H9 (cell line): ENCODE measurements around the gene NLRP5. TPM values are rescaled to one million over a fixed set of nuclear protein-coding genes. Genes with fewer than 3 reads are reported as not detected.

Source experiments
- DNase-seq: peaks from one replicate; pipeline ENCODE4 v3.0.0-alpha.2; 2017
- H2AFZ ChIP-seq: one replicate; pipeline ENCODE4 v1.6.1; 2013; ENCODE audit warnings: mild to moderate bottlenecking, low read length, control low read depth, moderate library complexity
- H2AK5ac ChIP-seq: 2 replicates; pipeline ENCODE4 v1.6.1; 2013; ENCODE audit warnings: low read length, control low read depth, mixed read lengths; ENCODE audit not compliant: insufficient read length
- H2BK120ac ChIP-seq: one replicate; pipeline ENCODE4 v1.6.1; 2013; ENCODE audit warnings: low read depth, mild to moderate bottlenecking, low read length, control low read depth, inconsistent platforms; ENCODE audit not compliant: poor library complexity, severe bottlenecking
- H2BK12ac ChIP-seq: 2 replicates; pipeline ENCODE4 v1.6.1; 2013; ENCODE audit warnings: low read length, control low read depth, mixed read lengths, low read depth; ENCODE audit not compliant: insufficient read length
- H2BK15ac ChIP-seq: 2 replicates; pipeline ENCODE4 v1.6.1; 2013; ENCODE audit warnings: low read depth, low read length, control low read depth
- H2BK20ac ChIP-seq: one replicate; pipeline ENCODE4 v1.6.1; 2013; ENCODE audit warnings: low read depth, mild to moderate bottlenecking, low read length, control low read depth, inconsistent platforms; ENCODE audit not compliant: poor library complexity, severe bottlenecking
- H2BK5ac ChIP-seq: 2 replicates; pipeline ENCODE4 v1.6.1; 2013; ENCODE audit warnings: low read length, control low read depth, mixed read lengths; ENCODE audit not compliant: insufficient read length
- H3K14ac ChIP-seq: 2 replicates; pipeline ENCODE4 v1.6.1; 2013; ENCODE audit warnings: low read length, control low read depth; ENCODE audit not compliant: insufficient read depth
- H3K18ac ChIP-seq: 2 replicates; pipeline ENCODE4 v1.6.1; 2013; ENCODE audit warnings: low read depth, mild to moderate bottlenecking, mixed read lengths, low read length, control low read depth; ENCODE audit not compliant: insufficient read length
- H3K23ac ChIP-seq: 2 replicates; pipeline ENCODE4 v1.6.1; 2013; ENCODE audit warnings: low read length, control low read depth, mixed read lengths, low read depth; ENCODE audit not compliant: insufficient read length
- H3K23me2 ChIP-seq: 2 replicates; pipeline ENCODE4 v1.6.1; 2013; ENCODE audit warnings: low read depth, mild to moderate bottlenecking, mixed read lengths, low read length, control low read depth; ENCODE audit not compliant: insufficient read length, poor library complexity, severe bottlenecking
- H3K27ac ChIP-seq: 2 replicates; pipeline ENCODE4 v1.5.1; 2013; ENCODE audit warnings: low read length, control low read depth, mixed read lengths, low read depth; ENCODE audit not compliant: insufficient read length
- H3K27me3 ChIP-seq: 2 replicates; pipeline ENCODE4 v1.6.1; 2013; ENCODE audit warnings: low read length, control low read depth, inconsistent platforms; ENCODE audit not compliant: insufficient read depth
- H3K4ac ChIP-seq: 2 replicates; pipeline ENCODE4 v1.6.1; 2013; ENCODE audit warnings: low read depth, mild to moderate bottlenecking, control low read depth, inconsistent platforms, low read length, moderate library complexity
- H3K4me1 ChIP-seq: 2 replicates; pipeline ENCODE4 v1.6.1; 2013; ENCODE audit warnings: low read length, control low read depth, inconsistent platforms; ENCODE audit not compliant: insufficient read depth
- H3K4me2 ChIP-seq: 2 replicates; pipeline ENCODE4 v1.6.1; 2013; ENCODE audit warnings: low read length, control low read depth, mixed read lengths; ENCODE audit not compliant: insufficient read length, insufficient read depth
- H3K56ac ChIP-seq: 2 replicates; pipeline ENCODE4 v1.6.1; 2013; ENCODE audit warnings: low read depth, mild to moderate bottlenecking, mixed read lengths, low read length, control low read depth; ENCODE audit not compliant: insufficient read length
- H3K79me1 ChIP-seq: 2 replicates; pipeline ENCODE4 v1.6.1; 2013; ENCODE audit warnings: low read depth, mild to moderate bottlenecking, moderate library complexity, low read length, control low read depth, inconsistent platforms; ENCODE audit not compliant: insufficient read depth, poor library complexity, severe bottlenecking
- H3K79me2 ChIP-seq: 2 replicates; pipeline ENCODE4 v1.6.1; 2013; ENCODE audit warnings: low read length, control low read depth, inconsistent platforms; ENCODE audit not compliant: insufficient read depth
- H3K9ac ChIP-seq: 2 replicates; pipeline ENCODE4 v1.6.1; 2013; ENCODE audit warnings: low read length, control low read depth, mixed read lengths; ENCODE audit not compliant: insufficient read length; ENCODE audit errors: extremely low read depth
- H3K9me3 ChIP-seq: one replicate; pipeline ENCODE4 v1.6.1; 2013; ENCODE audit warnings: low read depth, low read length, inconsistent platforms; ENCODE audit not compliant: control insufficient read depth
- H3T11ph ChIP-seq: one replicate; pipeline ENCODE4 v1.6.1; 2013; ENCODE audit warnings: mild to moderate bottlenecking, low read length, control low read depth, inconsistent platforms
- H4K20me1 ChIP-seq: one replicate; pipeline ENCODE4 v1.6.1; 2013; ENCODE audit not compliant: control insufficient read depth, insufficient read length, insufficient read depth
- H4K5ac ChIP-seq: 2 replicates; pipeline ENCODE4 v1.6.1; 2013; ENCODE audit warnings: low read depth, mild to moderate bottlenecking, mixed read lengths, low read length, control low read depth; ENCODE audit not compliant: insufficient read length
- H4K8ac ChIP-seq: replicated peaks from 2 replicates; pipeline ENCODE4 v1.6.1; 2013; ENCODE audit warnings: low read length, control low read depth, mixed read lengths, low read depth; ENCODE audit not compliant: insufficient read length
- H4K91ac ChIP-seq: 2 replicates; pipeline ENCODE4 v1.6.1; 2013; ENCODE audit warnings: low read depth, mild to moderate bottlenecking, moderate library complexity, mixed read lengths, low read length, control low read depth; ENCODE audit not compliant: insufficient read length
- H3K27ac Mint-ChIP-seq, 3 experiments: 2 replicates in 2 of 3; 3 replicates in 1 of 3; pipeline ENCODE4 v1.8.0; 2020 to 2021; ENCODE audit warnings: mixed read lengths in 3 of 3, mild to moderate bottlenecking in 1 of 3, moderate library complexity in 1 of 3
- H3K27me3 Mint-ChIP-seq: 2 replicates; pipeline ENCODE4 v1.8.0; 2021; ENCODE audit warnings: low read depth, mild to moderate bottlenecking, moderate library complexity, mixed read lengths
- H3K36me3 Mint-ChIP-seq, 3 experiments: 2 replicates in 2 of 3; 3 replicates in 1 of 3; pipeline ENCODE4 v1.8.0; 2020 to 2021; ENCODE audit warnings: low read depth in 3 of 3, mixed read lengths in 3 of 3; ENCODE audit not compliant: insufficient read depth in 1 of 3
- H3K4me1 Mint-ChIP-seq, 2 experiments: 2 replicates each; pipeline ENCODE4 v1.8.0; 2020; ENCODE audit warnings: mixed read lengths in 2 of 2
- H3K4me3 Mint-ChIP-seq, 2 experiments: 2 replicates in 1 of 2; 3 replicates in 1 of 2; pipeline ENCODE4 v1.8.0; 2020 to 2021; ENCODE audit warnings: mild to moderate bottlenecking in 2 of 2, mixed read lengths in 2 of 2, moderate library complexity in 1 of 2
- H3K9me3 Mint-ChIP-seq, 2 experiments: 2 replicates in 1 of 2; 3 replicates in 1 of 2; pipeline ENCODE4 v1.8.0; 2020; ENCODE audit warnings: mild to moderate bottlenecking in 2 of 2, mixed read lengths in 2 of 2, moderate library complexity in 1 of 2
- WGBS: extraction: QIAGEN DNeasy Blood & Tissue Kit; methylation state at CpG from one replicate; pipeline ENCODE4 v1.1.7; 2013; ENCODE audit warnings: missing lambda C conversion rate, low lambda C conversion rate, mixed read lengths; ENCODE audit not compliant: insufficient read length; ENCODE audit errors: extremely low coverage; 5-methylcytosine and 5-hydroxymethylcytosine counted together
- total RNA-seq: library from RNA; stranded (reverse); gene quantifications from 2 replicates; pipeline ENCODE4 v1.2.1, GENCODE V29; 2021
- TF ChIP-seq, protein P1 (sequence below): fragments of 200-600 bp; sonication (generic); conservative IDR thresholded peaks from 3 replicates; pipeline ENCODE4 v1.8.0; 2021; ENCODE audit warnings: antibody characterized with exemption, mild to moderate bottlenecking

The NLRP5 gene
- total RNA-seq, 1 experiment from 2014 or later, result not detected

GRCh38 chr19:56097306-56097705, 110.7 kb downstream of the NLRP5 start:
- Histone ChIP-seq H3K27me3 (no peaks in the 10 kb centered on the region), H3K9ac (no peak overlapping the region), H2BK12ac (no peak overlapping the region), H2BK20ac (no peak overlapping the region), H3K14ac (no peak overlapping the region; the same call in 1 of the 2 replicates), H4K20me1 (peaks cover 2% of the 10 kb centered on the region), H3K9me3 (no peaks in the 10 kb centered on the region), H3K27ac (no peak overlapping the region), H3K4me1 (no peaks in the 10 kb centered on the region), H3T11ph (no peak overlapping the region), H2BK5ac (no peak overlapping the region), H3K18ac (no peak overlapping the region), H3K4me2 (no peak overlapping the region), H4K5ac (no peak overlapping the region), H4K91ac (no peak overlapping the region), H4K8ac (no peak overlapping the region), H2AK5ac (no peak overlapping the region), H2BK15ac (no peak overlapping the region), H3K23me2 (no peaks in the 10 kb centered on the region), H3K4ac (no peak overlapping the region), H3K56ac (no peak overlapping the region), H2BK120ac (no peak overlapping the region), H3K23ac (no peak overlapping the region), H2AFZ (no peak overlapping the region), H3K79me2 (no peaks in the 10 kb centered on the region; the same call in 1 of the 2 replicates), H3K79me1 (peaks cover 6% of the 10 kb centered on the region)
- no CpG with 5 or more reads among the region's 23 CpGs for WGBS
- peaks cover 8% of the 10 kb centered on the region in 2 experiments; a peak in 3 of 4 replicates for H3K4me1 Mint-ChIP-seq
- H3K27me3 Mint-ChIP-seq, result no peaks in the 10 kb centered on the region
- TF ChIP-seq, protein P1, sequence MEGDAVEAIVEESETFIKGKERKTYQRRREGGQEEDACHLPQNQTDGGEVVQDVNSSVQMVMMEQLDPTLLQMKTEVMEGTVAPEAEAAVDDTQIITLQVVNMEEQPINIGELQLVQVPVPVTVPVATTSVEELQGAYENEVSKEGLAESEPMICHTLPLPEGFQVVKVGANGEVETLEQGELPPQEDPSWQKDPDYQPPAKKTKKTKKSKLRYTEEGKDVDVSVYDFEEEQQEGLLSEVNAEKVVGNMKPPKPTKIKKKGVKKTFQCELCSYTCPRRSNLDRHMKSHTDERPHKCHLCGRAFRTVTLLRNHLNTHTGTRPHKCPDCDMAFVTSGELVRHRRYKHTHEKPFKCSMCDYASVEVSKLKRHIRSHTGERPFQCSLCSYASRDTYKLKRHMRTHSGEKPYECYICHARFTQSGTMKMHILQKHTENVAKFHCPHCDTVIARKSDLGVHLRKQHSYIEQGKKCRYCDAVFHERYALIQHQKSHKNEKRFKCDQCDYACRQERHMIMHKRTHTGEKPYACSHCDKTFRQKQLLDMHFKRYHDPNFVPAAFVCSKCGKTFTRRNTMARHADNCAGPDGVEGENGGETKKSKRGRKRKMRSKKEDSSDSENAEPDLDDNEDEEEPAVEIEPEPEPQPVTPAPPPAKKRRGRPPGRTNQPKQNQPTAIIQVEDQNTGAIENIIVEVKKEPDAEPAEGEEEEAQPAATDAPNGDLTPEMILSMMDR, result no peak
- peak overlapping the region in 1 of 3 experiments; percentile 78; a peak in 1 of 7 replicates for H3K27ac Mint-ChIP-seq
- no peak overlapping the region for H3K4me3 Mint-ChIP-seq
- no peak for DNase-seq
- peaks cover 8 to 12% of the 10 kb centered on the region in 2 experiments; a peak in 3 of 5 replicates for H3K9me3 Mint-ChIP-seq
- peaks cover 45 to 63% (median 60%) of the 10 kb centered on the region in 3 experiments for H3K36me3 Mint-ChIP-seq
